Mesenchymal stem cell (in vitro differentiated cells and primary cell): Measurements from ENCODE around the gene PSTPIP1. TPM values are rescaled to one million over a fixed set of nuclear protein-coding genes. Genes with fewer than 3 reads are reported as not detected.

Experiments used
- DNase-seq: peaks from one replicate; pipeline ENCODE4 v3.0.0-alpha.2; 2013
- H2AFZ ChIP-seq: one replicate; pipeline ENCODE4 v1.6.1; 2013; ENCODE audit warnings: low read depth, mild to moderate bottlenecking, control low read depth, inconsistent platforms, low read length, moderate library complexity
- H2AK5ac ChIP-seq: 2 replicates; pipeline ENCODE4 v1.6.1; 2013; ENCODE audit warnings: low read length, moderate library complexity, mild to moderate bottlenecking, inconsistent platforms; ENCODE audit not compliant: severe bottlenecking
- H2BK120ac ChIP-seq: one replicate; pipeline ENCODE4 v1.6.1; 2013; ENCODE audit warnings: low read depth, mild to moderate bottlenecking, inconsistent platforms, low read length, moderate library complexity
- H2BK12ac ChIP-seq, 2 experiments: one replicate each; pipeline ENCODE4 v1.6.1; 2013; ENCODE audit warnings: inconsistent platforms in 2 of 2, low read length in 2 of 2, mild to moderate bottlenecking in 2 of 2, moderate library complexity in 2 of 2, control low read depth in 1 of 2
- H2BK15ac ChIP-seq: one replicate; pipeline ENCODE4 v1.6.1; 2013; ENCODE audit warnings: mild to moderate bottlenecking, low read depth, inconsistent platforms; ENCODE audit not compliant: poor library complexity, severe bottlenecking
- H2BK5ac ChIP-seq: 2 replicates; pipeline ENCODE4 v1.6.1; 2013; ENCODE audit warnings: low read depth, mild to moderate bottlenecking, low read length, control low read depth, inconsistent platforms; ENCODE audit not compliant: poor library complexity, severe bottlenecking
- H3K14ac ChIP-seq, 2 experiments: one replicate each; pipeline ENCODE4 v1.6.1; 2013; ENCODE audit warnings: inconsistent platforms in 2 of 2, low read length in 2 of 2, control low read depth in 1 of 2, mild to moderate bottlenecking in 1 of 2, moderate library complexity in 1 of 2
- H3K18ac ChIP-seq, 2 experiments: one replicate each; pipeline ENCODE4 v1.6.1; 2013; ENCODE audit warnings: inconsistent platforms in 2 of 2, low read length in 2 of 2, control low read depth in 1 of 2, low read depth in 1 of 2, mild to moderate bottlenecking in 1 of 2
- H3K23ac ChIP-seq, 2 experiments: one replicate each; pipeline ENCODE4 v1.6.1; 2013; ENCODE audit warnings: inconsistent platforms in 2 of 2, low read length in 2 of 2, mild to moderate bottlenecking in 2 of 2, moderate library complexity in 2 of 2, control low read depth in 1 of 2
- H3K27ac ChIP-seq: 2 replicates; pipeline ENCODE4 v1.5.1; 2013; ENCODE audit warnings: mild to moderate bottlenecking, moderate library complexity, low read length, control low read depth, inconsistent platforms; ENCODE audit not compliant: poor library complexity, severe bottlenecking
- H3K27me3 ChIP-seq, 2 experiments: 2 replicates each; pipeline versions ENCODE4 v1.6.1 to v1.7.0; 2013; ENCODE audit warnings: low read length in 2 of 2, mild to moderate bottlenecking in 2 of 2, moderate library complexity in 2 of 2, control low read depth in 1 of 2, inconsistent platforms in 1 of 2; ENCODE audit not compliant: control insufficient read depth in 1 of 2, insufficient read depth in 1 of 2
- H3K36me3 ChIP-seq, 2 experiments: 2 replicates each; pipeline versions ENCODE4 v1.6.1 to v1.7.0; 2013; ENCODE audit warnings: low read length in 2 of 2, control low read depth in 1 of 2, inconsistent platforms in 1 of 2, low read depth in 1 of 2, mild to moderate bottlenecking in 1 of 2; ENCODE audit not compliant: insufficient read depth in 2 of 2, control insufficient read depth in 1 of 2
- H3K4ac ChIP-seq, 2 experiments: one replicate each; pipeline ENCODE4 v1.6.1; 2013; ENCODE audit warnings: inconsistent platforms in 2 of 2, low read length in 2 of 2, mild to moderate bottlenecking in 2 of 2, moderate library complexity in 2 of 2, control low read depth in 1 of 2, low read depth in 1 of 2
- H3K4me1 ChIP-seq: 2 replicates; pipeline ENCODE4 v1.6.1; 2013; ENCODE audit warnings: low read depth, low read length, control low read depth; ENCODE audit not compliant: control insufficient read depth, insufficient read depth
- H3K4me2 ChIP-seq: 2 replicates; pipeline ENCODE4 v1.6.1; 2013; ENCODE audit warnings: low read length, mild to moderate bottlenecking, inconsistent platforms; ENCODE audit not compliant: poor library complexity, severe bottlenecking
- H3K4me3 ChIP-seq, 2 experiments: 2 replicates each; pipeline versions ENCODE4 v1.5.1 to v1.7.0; 2013; ENCODE audit warnings: low read length in 2 of 2, mild to moderate bottlenecking in 2 of 2, control low read depth in 1 of 2, low read depth in 1 of 2; ENCODE audit not compliant: insufficient read depth in 1 of 2
- H3K79me1 ChIP-seq: replicated peaks from 2 replicates; pipeline ENCODE4 v1.6.1; 2013; ENCODE audit warnings: mild to moderate bottlenecking, control low read depth, low read length, inconsistent platforms; ENCODE audit not compliant: poor library complexity, severe bottlenecking
- H3K9ac ChIP-seq: 2 replicates; pipeline ENCODE4 v1.7.0; 2013; ENCODE audit warnings: mild to moderate bottlenecking, low read length, moderate library complexity
- H3K9me3 ChIP-seq: 2 replicates; pipeline ENCODE4 v1.7.0; 2013; ENCODE audit warnings: mild to moderate bottlenecking, low read length; ENCODE audit not compliant: control insufficient read depth
- H4K8ac ChIP-seq: one replicate; pipeline ENCODE4 v1.6.1; 2013; ENCODE audit warnings: inconsistent platforms, mild to moderate bottlenecking, low read length, moderate library complexity
- H4K91ac ChIP-seq: one replicate; pipeline ENCODE4 v1.6.1; 2013; ENCODE audit warnings: mild to moderate bottlenecking, low read length, inconsistent platforms
- WGBS: methylation state at CpG from one replicate; pipeline ENCODE4 v1.1.7; 2013; ENCODE audit warnings: mixed read lengths; 5-methylcytosine and 5-hydroxymethylcytosine counted together
- polyA plus RNA-seq, 2 experiments: library from polyadenylated mRNA; stranded (reverse); fragments of 200-250 nt; gene quantifications; one replicate each; pipeline ENCODE4 v1.2.3, GENCODE V29; 2013

PSTPIP1 gene
- polyA plus RNA-seq (2013, experiment 1 of 2) = not detected
- not detected for polyA plus RNA-seq (2013, experiment 2 of 2)

GRCh38 chr15:76994971-76995945 lies at the start of gene PSTPIP1:
TSS of gene PSTPIP1 (plus strand) at chr15:76995126. CDS start at chr15:76995574, 448 bp downstream.
- Histone ChIP-seq H3K4me1 (peaks cover 12% of the 10 kb centered on the region), H3K14ac (peak within 1 kb of the TSS in 1 of 2 experiments; percentile 57), H2BK120ac (no peak within 1 kb of the TSS), H3K4me3 (no peak within 1 kb of the TSS), H3K9ac (peak within 1 kb of the TSS; percentile 8), H2AK5ac (no peak within 1 kb of the TSS), H3K9me3 (no peaks in the 10 kb centered on the region), H3K27ac (no peak within 1 kb of the TSS), H4K91ac (peak within 1 kb of the TSS; percentile 28), H3K4ac (peak within 1 kb of the TSS in 1 of 2 experiments; percentile 46), H3K4me2 (no peak within 1 kb of the TSS), H3K23ac (no peak within 1 kb of the TSS), H2AFZ (no peak within 1 kb of the TSS), H3K27me3 (peaks cover 0 to 12% of the 10 kb centered on the region in 2 experiments), H3K79me1 (no peaks in the 10 kb centered on the region), H2BK15ac (no peak within 1 kb of the TSS), H2BK12ac (peak within 1 kb of the TSS in 1 of 2 experiments; percentile 21), H4K8ac (no peak within 1 kb of the TSS), H3K18ac (no peak within 1 kb of the TSS), H3K36me3 (no peaks in the 10 kb centered on the region), H2BK5ac (no peak within 1 kb of the TSS)
- WGBS = 86% methylated on average over 28 of the region's 28 CpGs
- no peak for DNase-seq

DNA sequence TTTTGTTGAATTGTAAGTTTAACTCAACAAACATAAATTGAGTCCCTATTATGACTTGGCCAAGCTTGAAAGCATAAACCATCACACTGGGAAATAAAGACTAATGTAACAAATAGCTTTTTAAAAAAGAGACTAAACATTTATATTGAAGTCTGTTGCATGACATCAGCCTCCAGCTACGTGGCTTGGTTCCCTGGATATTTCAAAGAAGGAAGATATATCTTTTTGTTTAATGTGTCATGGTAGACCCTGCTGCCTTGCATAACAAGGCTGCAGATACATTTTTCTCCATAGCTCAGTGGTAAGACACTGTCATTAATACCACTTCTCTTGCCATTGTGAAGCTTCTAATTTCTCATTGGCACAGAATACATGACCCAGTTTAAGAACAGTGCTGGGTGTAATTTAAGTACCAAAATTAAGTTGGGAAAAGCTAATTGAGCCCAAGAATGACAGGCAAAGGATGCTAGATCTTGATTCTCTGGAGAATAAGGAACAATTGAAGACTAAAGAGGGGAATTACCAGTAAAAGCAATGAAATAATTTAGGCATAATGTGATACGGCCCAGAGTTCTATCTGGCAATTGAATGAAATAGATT lies 49.3 kb upstream of the PSTPIP1 start:
- no peak overlapping the region for H2BK120ac ChIP-seq
- H3K4me1 ChIP-seq = no peaks in the 10 kb centered on the region
- no peak overlapping the region for H3K4ac ChIP-seq
- no peak overlapping the region for H3K9ac ChIP-seq
- H3K18ac ChIP-seq = no peak overlapping the region
- no peak overlapping the region for H3K4me2 ChIP-seq
- DNase-seq = no peak
- no peak overlapping the region for H3K14ac ChIP-seq
- H2BK15ac ChIP-seq = no peak overlapping the region
- no peak overlapping the region for H2BK12ac ChIP-seq
- no peaks in the 10 kb centered on the region for H3K9me3 ChIP-seq
- peaks cover 5% of the 10 kb centered on the region for H3K79me1 ChIP-seq
- no peak overlapping the region for H2AK5ac ChIP-seq
- H4K8ac ChIP-seq = no peak overlapping the region
- no peak overlapping the region for H3K4me3 ChIP-seq
- H3K27me3 ChIP-seq = no peaks in the 10 kb centered on the region
- H3K23ac ChIP-seq = no peak overlapping the region
- WGBS = 89% methylated on average over 2 of the region's 2 CpGs
- no peak overlapping the region for H2AFZ ChIP-seq
- H3K27ac ChIP-seq = no peak overlapping the region
- H4K91ac ChIP-seq = no peak overlapping the region
- H2BK5ac ChIP-seq = no peak overlapping the region
- peaks cover 0 to 48% of the 10 kb centered on the region in 2 experiments for H3K36me3 ChIP-seq

- peaks cover 5% of the 10 kb centered on the region for H3K79me1 ChIP-seq
- H3K18ac ChIP-seq = no peak overlapping the region
- H2BK5ac ChIP-seq = no peak overlapping the region
- H2BK15ac ChIP-seq = no peak overlapping the region
- no peak overlapping the region for H3K4ac ChIP-seq
- no peak overlapping the region for H3K27ac ChIP-seq
- H3K4me2 ChIP-seq = no peak overlapping the region
- H2AFZ ChIP-seq = no peak overlapping the region
- 100% methylated on average over 2 of the region's 3 CpGs for WGBS
- H3K4me3 ChIP-seq = no peak overlapping the region
- H3K4me1 ChIP-seq = no peaks in the 10 kb centered on the region
- no peak overlapping the region for H2BK120ac ChIP-seq
- peaks cover 0 to 56% of the 10 kb centered on the region in 2 experiments for H3K36me3 ChIP-seq
- DNase-seq = no peak
- no peak overlapping the region for H2AK5ac ChIP-seq
- H3K23ac ChIP-seq = no peak overlapping the region
- no peaks in the 10 kb centered on the region for H3K9me3 ChIP-seq
- no peak overlapping the region for H2BK12ac ChIP-seq
- H3K27me3 ChIP-seq = no peaks in the 10 kb centered on the region
- H3K14ac ChIP-seq = no peak overlapping the region
- H4K8ac ChIP-seq = no peak overlapping the region
- no peak overlapping the region for H4K91ac ChIP-seq
- H3K9ac ChIP-seq = no peak overlapping the region
These were observed 47.5 kb upstream of the PSTPIP1 start for GRCh38 chr15:76947454-76947853.

DNA sequence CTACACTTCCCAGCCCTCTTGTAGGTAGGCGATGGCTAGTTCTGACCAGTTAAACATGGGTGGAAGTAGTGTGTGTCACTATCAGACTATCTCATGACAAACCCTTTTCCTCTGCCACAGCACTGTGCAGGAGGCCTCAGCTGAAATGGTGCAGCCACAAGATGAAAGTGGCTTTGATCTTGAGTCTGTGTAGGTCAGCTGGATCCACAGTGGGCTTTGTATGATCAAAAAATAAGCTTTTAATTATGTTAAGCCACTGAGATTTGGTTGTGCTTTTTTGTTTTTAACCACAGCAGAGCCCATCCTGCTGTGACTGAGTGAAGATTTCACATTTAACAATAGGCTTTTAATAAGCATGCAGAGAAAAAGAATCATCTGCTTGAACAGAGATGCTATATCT lies 43.7 kb upstream of the PSTPIP1 start:
- H4K8ac ChIP-seq = no peak overlapping the region
- no peaks in the 10 kb centered on the region for H3K9me3 ChIP-seq
- H2AFZ ChIP-seq = no peak overlapping the region
- H3K4me1 ChIP-seq = no peaks in the 10 kb centered on the region
- WGBS = no CpG with 5 or more reads among the region's 1 CpG
- no peak overlapping the region for H2AK5ac ChIP-seq
- H3K4ac ChIP-seq = no peak overlapping the region
- no peak overlapping the region for H3K4me2 ChIP-seq
- peaks cover 0 to 32% of the 10 kb centered on the region in 2 experiments for H3K36me3 ChIP-seq
- H3K23ac ChIP-seq = no peak overlapping the region
- no peak overlapping the region for H3K14ac ChIP-seq
- no peak overlapping the region for H3K9ac ChIP-seq
- no peak overlapping the region for H3K4me3 ChIP-seq
- no peak for DNase-seq
- H4K91ac ChIP-seq = no peak overlapping the region
- H2BK12ac ChIP-seq = no peak overlapping the region
- H3K27me3 ChIP-seq = no peaks in the 10 kb centered on the region
- H2BK15ac ChIP-seq = no peak overlapping the region
- H3K18ac ChIP-seq = no peak overlapping the region
- no peak overlapping the region for H2BK120ac ChIP-seq
- H3K79me1 ChIP-seq = peaks cover 3% of the 10 kb centered on the region
- no peak overlapping the region for H3K27ac ChIP-seq
- H2BK5ac ChIP-seq = no peak overlapping the region
